H1 (cell line): ENCODE measurements around the gene MLEC. TPM values are rescaled to one million over a fixed set of nuclear protein-coding genes. Genes with fewer than 3 reads are reported as not detected.

Source experiments
- CTCF ChIA-PET: fragments of 300-600 bp; sonication (Branson Sonifier 250); formaldehyde crosslinking; loops from one replicate; lab custom pipeline; 2021; ENCODE audit not compliant: partially characterized antibody; lab: Charles Lee
- POLR2A ChIA-PET: fragments of 300-600 bp; sonication (Branson Sonifier 250); formaldehyde crosslinking; loops from one replicate; lab custom pipeline; 2021; ENCODE audit warnings: inconsistent platforms; ENCODE audit not compliant: partially characterized antibody; lab: Charles Lee
- DNase-seq, 2 experiments: peaks; one replicate each; pipeline versions ENCODE4 v3.0.0 to v3.0.0-alpha.2; 2010 to 2022; ENCODE audit warnings: low spot score in 2 of 2, low read depth in 1 of 2, mixed read lengths in 1 of 2
- FAIRE-seq: peaks from 2 replicates; lab custom pipeline; 2011; peaks lifted over from hg19 to GRCh38; lab: Jason Lieb, UNC
- H2AFZ ChIP-seq: 2 replicates; pipeline ENCODE4 v1.8.1; 2012; ENCODE audit warnings: low read length, inconsistent platforms
- H2AK5ac ChIP-seq: 2 replicates; pipeline ENCODE4 v1.6.1; 2013; ENCODE audit warnings: low read depth, low read length
- H2BK120ac ChIP-seq: replicated peaks from 2 replicates; pipeline ENCODE3; 2013; ENCODE audit warnings: low read depth, low read length, inconsistent platforms
- H2BK12ac ChIP-seq: 2 replicates; pipeline ENCODE4 v1.6.1; 2013; ENCODE audit warnings: low read depth, low read length
- H2BK15ac ChIP-seq: 2 replicates; pipeline ENCODE4 v1.6.1; 2013; ENCODE audit warnings: low read length
- H2BK20ac ChIP-seq: 2 replicates; pipeline ENCODE4 v1.6.1; 2013; ENCODE audit warnings: low read length
- H2BK5ac ChIP-seq: 2 replicates; pipeline ENCODE4 v1.6.1; 2013; ENCODE audit warnings: low read depth, low read length
- H3K14ac ChIP-seq: 2 replicates; pipeline ENCODE4 v1.6.1; 2013; ENCODE audit warnings: inconsistent platforms; ENCODE audit not compliant: insufficient read length
- H3K18ac ChIP-seq: 2 replicates; pipeline ENCODE4 v1.6.1; 2013; ENCODE audit warnings: low read length; ENCODE audit errors: extremely low read depth
- H3K23ac ChIP-seq: 2 replicates; pipeline ENCODE4 v1.6.1; 2013; ENCODE audit warnings: inconsistent platforms; ENCODE audit not compliant: insufficient read length
- H3K23me2 ChIP-seq: 2 replicates; pipeline ENCODE4 v1.6.1; 2013; ENCODE audit warnings: low read depth, low read length
- H3K27ac ChIP-seq: 2 replicates; pipeline ENCODE4 v1.6.1; 2011; ENCODE audit warnings: low read depth, low read length, inconsistent platforms
- H3K27me3 ChIP-seq, 4 experiments: replicated peaks in 1 of 4; 1 replicate in 1 of 4; 2 replicates in 3 of 4; pipeline versions ENCODE4 v1.6.1 to v1.8.1; 2011 to 2013; ENCODE audit warnings: low read length in 3 of 4, mild to moderate bottlenecking in 3 of 4, inconsistent platforms in 2 of 4, mixed read lengths in 2 of 4, moderate library complexity in 1 of 4; ENCODE audit not compliant: control insufficient read depth in 3 of 4, insufficient read depth in 3 of 4; ENCODE audit errors: extremely low read depth in 1 of 4
- H3K36me3 ChIP-seq, 4 experiments: 2 replicates each; pipeline versions ENCODE4 v1.6.1 to v1.8.1; 2011 to 2013; ENCODE audit warnings: mild to moderate bottlenecking in 4 of 4, low read length in 3 of 4, moderate library complexity in 2 of 4, control low read depth in 1 of 4, inconsistent platforms in 1 of 4; ENCODE audit not compliant: insufficient read depth in 4 of 4, control insufficient read depth in 2 of 4
- H3K4ac ChIP-seq: replicated peaks from 2 replicates; pipeline ENCODE3; 2013; ENCODE audit warnings: low read length, low read depth, mixed read lengths, inconsistent platforms; ENCODE audit not compliant: insufficient read length
- H3K4me1 ChIP-seq, 4 experiments: replicated peaks in 1 of 4; 1 replicate in 1 of 4; 2 replicates in 3 of 4; pipeline versions ENCODE4 v1.6.1 to v1.8.1; 2011 to 2013; ENCODE audit warnings: low read length in 3 of 4, inconsistent platforms in 2 of 4, mixed read lengths in 1 of 4; ENCODE audit not compliant: insufficient read depth in 4 of 4, control insufficient read depth in 3 of 4
- H3K4me2 ChIP-seq, 2 experiments: 2 replicates each; pipeline versions ENCODE4 v1.6.1 to v1.8.1; 2011 to 2013; ENCODE audit warnings: low read depth in 2 of 2, low read length in 2 of 2, control low read depth in 1 of 2, inconsistent platforms in 1 of 2, mild to moderate bottlenecking in 1 of 2; ENCODE audit not compliant: insufficient read depth in 1 of 2
- H3K4me3 ChIP-seq, 4 experiments: fragments of 200-600, 300-600 bp in 1 of 4; sonication (generic), shearing (Covaris generic), sonication (Bioruptor Twin) in 1 of 4; 2 replicates each; pipeline versions ENCODE4 v1.5.1 to v1.8.1; 2011 to 2016; ENCODE audit warnings: low read length in 4 of 4, low read depth in 3 of 4, control low read depth in 2 of 4, inconsistent platforms in 2 of 4, mild to moderate bottlenecking in 2 of 4, mixed read lengths in 1 of 4, moderate library complexity in 1 of 4; ENCODE audit not compliant: insufficient read depth in 2 of 4; ENCODE audit errors: extremely low read depth in 1 of 4
- H3K56ac ChIP-seq: replicated peaks from 2 replicates; pipeline ENCODE3; 2013; ENCODE audit warnings: low read depth, mild to moderate bottlenecking, mixed read lengths, low read length, inconsistent platforms; ENCODE audit not compliant: insufficient read length
- H3K79me1 ChIP-seq: 2 replicates; pipeline ENCODE4 v1.6.1; 2013; ENCODE audit warnings: low read depth, low read length, control low read depth
- H3K79me2 ChIP-seq, 2 experiments: 2 replicates each; pipeline versions ENCODE4 v1.6.1 to v1.8.1; 2012 to 2013; ENCODE audit warnings: low read length in 2 of 2, mild to moderate bottlenecking in 2 of 2, inconsistent platforms in 1 of 2; ENCODE audit not compliant: insufficient read depth in 2 of 2, control insufficient read depth in 1 of 2
- H3K9ac ChIP-seq, 4 experiments: replicated peaks in 1 of 4; 1 replicate in 1 of 4; 2 replicates in 3 of 4; pipeline versions ENCODE4 v1.6.1 to v1.8.1; 2011 to 2013; ENCODE audit warnings: low read depth in 3 of 4, low read length in 3 of 4, control low read depth in 2 of 4, mild to moderate bottlenecking in 2 of 4, moderate library complexity in 2 of 4, inconsistent platforms in 1 of 4; ENCODE audit errors: extremely low read depth in 1 of 4
- H3K9me3 ChIP-seq, 2 experiments: 2 replicates each; pipeline versions ENCODE4 v1.6.1 to v1.8.1; 2012 to 2013; ENCODE audit warnings: mild to moderate bottlenecking in 2 of 2, moderate library complexity in 2 of 2, control low read depth in 1 of 2, inconsistent platforms in 1 of 2, low read depth in 1 of 2, low read length in 1 of 2, mixed read lengths in 1 of 2; ENCODE audit not compliant: insufficient read depth in 2 of 2
- H4K20me1 ChIP-seq, 2 experiments: replicated peaks in 1 of 2; 2 replicates each; pipeline versions ENCODE3 to v1.8.1; 2011 to 2013; ENCODE audit warnings: inconsistent platforms in 2 of 2, low read length in 2 of 2, mild to moderate bottlenecking in 1 of 2; ENCODE audit not compliant: insufficient read depth in 2 of 2, control insufficient read depth in 1 of 2
- H4K5ac ChIP-seq: 2 replicates; pipeline ENCODE4 v1.6.1; 2013; ENCODE audit warnings: low read length, low read depth, mixed read lengths, inconsistent platforms; ENCODE audit not compliant: insufficient read length
- H4K8ac ChIP-seq: 2 replicates; pipeline ENCODE4 v1.8.0; 2013; ENCODE audit warnings: mild to moderate bottlenecking, moderate library complexity, low read length, inconsistent platforms; ENCODE audit not compliant: insufficient read depth; ENCODE audit errors: extremely low read depth
- H4K91ac ChIP-seq: replicated peaks from 2 replicates; pipeline ENCODE3; 2013; ENCODE audit warnings: low read length, mixed read lengths, inconsistent platforms; ENCODE audit not compliant: insufficient read length
- CBX5 ChIP-seq: fragments of 300-800, 300-1000 bp; sonication (generic); IDR thresholded peaks from 2 replicates; pipeline ENCODE4 v1.7.1; 2016; ENCODE audit warnings: antibody characterized with exemption, low read length, low read depth
- NANOG ChIP-seq: IDR thresholded peaks from 2 replicates; pipeline ENCODE4 v1.6.1; 2011; ENCODE audit warnings: low read length, low read depth, mild to moderate bottlenecking, inconsistent platforms; ENCODE audit not compliant: insufficient read depth, poor library complexity, severe bottlenecking
- PHF8 ChIP-seq: fragments of 200-600 bp; sonication (generic); conservative IDR thresholded peaks from 2 replicates; pipeline ENCODE4 v1.7.1; 2012; ENCODE audit warnings: low read depth, mild to moderate bottlenecking, inconsistent platforms, low read length, moderate library complexity
- RFX5 ChIP-seq: IDR thresholded peaks from 2 replicates; pipeline ENCODE4 v1.6.1; 2011; ENCODE audit warnings: low read depth, low read length, improper control_type of control experiment, borderline replicate concordance
- SAP30 ChIP-seq: fragments of 300-600 bp; sonication (generic); IDR thresholded peaks from 2 replicates; pipeline ENCODE4 v1.7.1; 2012; ENCODE audit warnings: low read length, moderate library complexity, mild to moderate bottlenecking, inconsistent platforms; ENCODE audit not compliant: insufficient read depth, insufficient replicate concordance
- TAF1 ChIP-seq: IDR thresholded peaks from 2 replicates; pipeline ENCODE4 v1.6.1; 2011; ENCODE audit warnings: mild to moderate bottlenecking, low read depth, low read length
- WGBS, 2 experiments: shearing (Covaris generic) in 1 of 2; methylation state at CpG; one replicate each; pipeline versions ENCODE4 v1.1.6 to v1.1.7; 2013 to 2015; ENCODE audit warnings: low lambda C conversion rate in 2 of 2, mixed read lengths in 2 of 2, inconsistent platforms in 1 of 2, low coverage in 1 of 2, missing lambda C conversion rate in 1 of 2; ENCODE audit not compliant: insufficient replicate concordance in 2 of 2, insufficient coverage in 1 of 2, insufficient read length in 1 of 2; ENCODE audit errors: extremely low coverage in 1 of 2, missing lambda C conversion rate in 1 of 2; 5-methylcytosine and 5-hydroxymethylcytosine counted together
- polyA plus RNA-seq, 7 experiments: library from polyadenylated mRNA; depleted of rRNA in 3 of 7; stranded (reverse) in 5 of 7; unstranded in 2 of 7; fragments of >200 nt in 5 of 7; fragments of 200-250 nt in 2 of 7; gene quantifications; 1 replicate in 5 of 7; 2 replicates in 1 of 7; 4 replicates in 1 of 7; pipeline versions ENCODE4 v1.2.1 to v1.2.3, GENCODE V29; 2011 to 2013; ENCODE audit warnings: missing spikeins in 2 of 7, mixed read lengths in 2 of 7
- total RNA-seq: library from RNA; stranded (reverse); fragmentation: NEBNext Ultra II Directional; extraction: Animal tissue kit (Norgen Biotek cat#: 25700); gene quantifications from 2 replicates; pipeline ENCODE4 v1.2.1, GENCODE V29; 2021

Gene MLEC
- total and polyA plus RNA-seq, 2 of the 8 experiments (the other 6 are each of a cell fraction or from before 2014, with no cell fraction given), result 37.1 to 260 TPM

- no peak overlapping the region for H2BK5ac ChIP-seq
- H2BK20ac ChIP-seq, result no peak overlapping the region; the same call in 1 of the 2 replicates
- H2AK5ac ChIP-seq, result no peak overlapping the region
- H2BK15ac ChIP-seq, result no peak overlapping the region
- H3K23me2 ChIP-seq, result no peaks in the 10 kb centered on the region
- H3K9ac ChIP-seq, result no peak overlapping the region
- no peaks in the 10 kb centered on the region for H3K27me3 ChIP-seq
- no peak overlapping the region for H3K14ac ChIP-seq
- H4K20me1 ChIP-seq, result no peaks in the 10 kb centered on the region
- DNase-seq (no peak), FAIRE-seq (no peak)
- H2BK12ac ChIP-seq, result no peak overlapping the region
- no peak overlapping the region for H3K56ac ChIP-seq
- 85% methylated on average over 6 of the region's 7 CpGs; no CpG with 5 or more reads in 1 of the 2 experiments for WGBS, 2 experiments
- H3K4me3 ChIP-seq, result no peak overlapping the region
- H3K4me2 ChIP-seq, result no peak overlapping the region
- ChIA-PET CTCF (interaction anchor here (0.6 to 1.9 kb wide), 5 partner anchors 10 to 752 kb away, joined by 3 to 10 read pairs (median 3); no protein-coding TSS in a partner anchor), POLR2A (interaction anchor here (1.2 kb wide), 1 partner anchor 10 kb away, joined by 4 read pairs; no protein-coding TSS in a partner anchor)
- H3K23ac ChIP-seq, result no peak overlapping the region
- H3K9me3 ChIP-seq, result no peaks in the 10 kb centered on the region
- no peaks in the 10 kb centered on the region for H3K79me1 ChIP-seq
- no peak overlapping the region for H3K27ac ChIP-seq
- H3K18ac ChIP-seq, result no peak overlapping the region
- H3K79me2 ChIP-seq, result no peaks in the 10 kb centered on the region
- no peak overlapping the region for H2BK120ac ChIP-seq
- H3K36me3 ChIP-seq, result no peaks in the 10 kb centered on the region
- no peak overlapping the region for H4K5ac ChIP-seq
- H2AFZ ChIP-seq, result no peak overlapping the region
- H4K91ac ChIP-seq, result no peak overlapping the region
- H3K4ac ChIP-seq, result no peak overlapping the region
- no peaks in the 10 kb centered on the region for H3K4me1 ChIP-seq
- TF ChIP-seq TAF1, result no peak
- no peak for TF ChIP-seq SAP30
- no peak for TF ChIP-seq RFX5
- no peak for TF ChIP-seq PHF8
- no peak for TF ChIP-seq NANOG
- no peak for TF ChIP-seq CBX5
- no peak overlapping the region for H4K8ac ChIP-seq
Measured at GRCh38 chr12:120748242-120748641, 61.3 kb downstream of the MLEC start.
